NB4 (cell line): ENCODE results near the gene USP7.

Experiments used
- CTCF ChIP-seq: IDR thresholded peaks from one replicate; pipeline ENCODE4 v1.5.1; 2012; ENCODE audit warnings: low read depth, low read length
- MAX ChIP-seq: IDR thresholded peaks from 2 replicates; pipeline ENCODE4 v1.6.1; 2011; ENCODE audit warnings: low read depth, low read length
- POLR2A ChIP-seq: IDR thresholded peaks from 2 replicates; pipeline ENCODE4 v1.6.1; 2011; ENCODE audit warnings: mild to moderate bottlenecking; ENCODE audit not compliant: insufficient read length; ENCODE audit errors: extremely low read depth

GRCh38 chr16:8966817-8967131, 3.1 kb upstream of the USP7 start:
- TF ChIP-seq CTCF (no peak), POLR2A (no peak), MAX (no peak)
